ENCODE results near the gene PKD1. TPM values are rescaled to one million over a fixed set of nuclear protein-coding genes. Genes with fewer than 3 reads are reported as not detected.

Gene PKD1
- total RNA-seq, 6 donors from 2014 or later = 75.4 to 567 (median 106) TPM

DNA sequence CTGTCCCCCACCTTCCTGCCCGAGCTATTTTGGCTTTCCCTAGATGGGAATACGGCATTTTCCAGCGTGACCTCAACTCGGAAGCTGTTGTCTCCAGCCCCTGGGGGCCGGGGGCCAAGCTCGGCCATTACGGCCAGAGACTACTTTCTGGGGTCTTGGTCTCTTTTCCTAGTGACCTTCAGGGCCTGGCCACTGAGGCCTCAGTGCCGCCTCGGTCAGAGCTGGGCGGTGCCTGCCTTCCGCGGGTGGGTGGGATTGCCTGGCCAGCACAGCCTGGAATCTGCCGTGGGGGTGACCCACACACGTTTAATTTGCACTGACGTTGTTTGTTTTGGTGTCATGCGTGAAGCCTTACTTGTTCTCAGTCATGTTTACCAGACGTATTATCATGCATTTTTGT, 58.7 kb downstream of the PKD1 start:
- Histone ChIP-seq H3K27me3 (no peaks in the 10 kb centered on the region), H3K4me3 (no peak overlapping the region), H3K9me3 (no peaks in the 10 kb centered on the region), H3K27ac (no peak overlapping the region), H3K4me1 (peaks cover 2 to 11% (median 7%) of the 10 kb centered on the region in 4 donors), H3K36me3 (peaks cover 7 to 99% (median 86%) of the 10 kb centered on the region in 4 donors)
- peak in 1 of 2 donors; percentile 64 for DNase-seq
- TF ChIP-seq POLR2AphosphoS5 (IDR thresholded peaks at IDR 0.05) = no peak
- TF ChIP-seq, protein P1, sequence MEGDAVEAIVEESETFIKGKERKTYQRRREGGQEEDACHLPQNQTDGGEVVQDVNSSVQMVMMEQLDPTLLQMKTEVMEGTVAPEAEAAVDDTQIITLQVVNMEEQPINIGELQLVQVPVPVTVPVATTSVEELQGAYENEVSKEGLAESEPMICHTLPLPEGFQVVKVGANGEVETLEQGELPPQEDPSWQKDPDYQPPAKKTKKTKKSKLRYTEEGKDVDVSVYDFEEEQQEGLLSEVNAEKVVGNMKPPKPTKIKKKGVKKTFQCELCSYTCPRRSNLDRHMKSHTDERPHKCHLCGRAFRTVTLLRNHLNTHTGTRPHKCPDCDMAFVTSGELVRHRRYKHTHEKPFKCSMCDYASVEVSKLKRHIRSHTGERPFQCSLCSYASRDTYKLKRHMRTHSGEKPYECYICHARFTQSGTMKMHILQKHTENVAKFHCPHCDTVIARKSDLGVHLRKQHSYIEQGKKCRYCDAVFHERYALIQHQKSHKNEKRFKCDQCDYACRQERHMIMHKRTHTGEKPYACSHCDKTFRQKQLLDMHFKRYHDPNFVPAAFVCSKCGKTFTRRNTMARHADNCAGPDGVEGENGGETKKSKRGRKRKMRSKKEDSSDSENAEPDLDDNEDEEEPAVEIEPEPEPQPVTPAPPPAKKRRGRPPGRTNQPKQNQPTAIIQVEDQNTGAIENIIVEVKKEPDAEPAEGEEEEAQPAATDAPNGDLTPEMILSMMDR (IDR thresholded peaks at IDR 0.05) = no peak
- no peak for TF ChIP-seq POLR2A (IDR thresholded peaks at IDR 0.05)
- TF ChIP-seq EP300 (IDR thresholded peaks at IDR 0.05) = no peak
- no peak for ATAC-seq (ENCODE audit: low FRiP score in 2 of 2)
- 93 to 95% methylated on average over 17 of the region's 17 CpGs for WGBS, 2 donors

DNA sequence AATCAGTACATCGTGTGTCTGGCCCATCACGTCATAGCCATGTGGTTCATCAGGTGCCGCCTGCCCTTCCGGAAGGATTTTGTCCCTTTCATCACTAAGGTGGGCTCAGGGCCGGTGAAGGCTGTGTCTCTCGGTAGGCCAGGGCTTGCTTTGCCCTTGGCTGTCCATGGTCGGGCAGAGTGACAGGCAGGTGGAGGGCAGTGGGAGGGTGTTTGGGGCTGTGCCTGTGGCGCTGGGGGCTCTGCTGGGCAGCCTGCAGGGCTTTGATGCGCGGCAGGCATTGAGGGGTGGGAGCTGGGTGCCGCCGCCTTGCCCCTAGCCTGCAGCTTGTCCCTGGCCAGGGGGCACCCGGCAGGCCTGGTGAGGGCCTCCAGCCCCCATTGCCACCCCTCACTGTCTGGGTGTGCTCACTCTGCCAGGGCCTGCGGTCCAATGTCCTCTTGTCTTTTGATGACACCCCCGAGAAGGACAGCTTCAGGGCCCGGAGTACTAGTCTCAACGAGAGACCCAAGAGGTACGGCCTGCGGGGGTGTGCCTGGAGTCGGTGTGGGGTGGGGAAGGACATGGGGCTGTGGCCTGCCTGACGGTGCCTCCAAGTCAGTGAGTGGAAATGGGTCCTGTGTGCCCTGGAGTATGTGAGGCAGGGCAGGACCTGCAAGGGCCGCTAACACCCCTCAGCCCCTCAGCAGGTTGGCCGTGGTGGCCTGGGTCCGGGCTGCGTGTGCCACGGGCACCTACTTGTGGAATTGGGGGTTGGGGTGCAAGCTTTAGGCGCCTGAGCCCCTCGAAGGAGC, 59.4 kb downstream of the PKD1 start:
- Histone ChIP-seq H3K36me3 (peaks cover 7 to 99% (median 86%) of the 10 kb centered on the region in 4 donors), H3K4me1 (peaks cover 0 to 3% (median 1%) of the 10 kb centered on the region in 4 donors), H3K27me3 (no peaks in the 10 kb centered on the region), H3K27ac (no peak overlapping the region), H3K4me3 (no peak overlapping the region), H3K9me3 (no peaks in the 10 kb centered on the region)
- DNase-seq (peak in 1 of 2 donors; percentile 70), ATAC-seq (ENCODE audit: low FRiP score in 2 of 2) (no peak)
- 92 to 96% methylated on average over 14 to 23 of the region's 28 CpGs for WGBS, 2 donors
- TF ChIP-seq, protein P1 (IDR thresholded peaks at IDR 0.05) = no peak
- TF ChIP-seq EP300 (IDR thresholded peaks at IDR 0.05) = no peak
- no peak for TF ChIP-seq POLR2AphosphoS5 (IDR thresholded peaks at IDR 0.05)
- TF ChIP-seq POLR2A (IDR thresholded peaks at IDR 0.05) = no peak

DNA sequence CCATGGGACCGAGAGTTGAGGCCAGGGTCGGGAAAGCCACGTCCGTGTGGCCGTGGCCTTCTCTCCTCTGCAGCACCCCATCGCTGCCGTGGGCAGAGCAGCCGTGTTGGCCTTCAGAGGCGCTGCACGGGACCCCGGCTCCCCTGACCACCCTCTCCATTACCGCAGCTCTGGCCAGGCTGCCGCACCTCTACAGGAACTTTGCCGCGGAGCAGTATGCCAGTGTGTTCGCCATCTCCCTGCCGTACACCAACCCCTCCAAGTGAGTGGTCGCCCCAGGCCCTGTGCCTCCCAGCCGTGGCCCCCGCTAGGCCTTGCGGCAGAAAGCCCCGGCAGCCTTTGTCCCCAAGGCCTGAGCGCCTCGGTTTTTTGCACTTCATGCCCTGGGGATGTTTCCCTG, 60.1 kb downstream of the PKD1 start:
- DNase-seq = peak in 1 of 2 donors; percentile 61
- H3K9me3 ChIP-seq = no peaks in the 10 kb centered on the region
- no peaks in the 10 kb centered on the region for H3K4me1 ChIP-seq
- H3K27me3 ChIP-seq = no peaks in the 10 kb centered on the region
- TF ChIP-seq, protein P1 (IDR thresholded peaks at IDR 0.05) = no peak
- TF ChIP-seq EP300 (IDR thresholded peaks at IDR 0.05) = no peak
- no peak for TF ChIP-seq POLR2A (IDR thresholded peaks at IDR 0.05)
- TF ChIP-seq POLR2AphosphoS5 (IDR thresholded peaks at IDR 0.05) = no peak
- no peak for ATAC-seq (ENCODE audit: low FRiP score in 2 of 2)
- no peak overlapping the region for H3K4me3 ChIP-seq
- WGBS, 2 donors = 98% methylated on average over 6 to 24 of the region's 24 CpGs
- H3K36me3 ChIP-seq = peaks cover 7 to 100% (median 87%) of the 10 kb centered on the region in 4 donors
- H3K27ac ChIP-seq = no peak overlapping the region

DNA sequence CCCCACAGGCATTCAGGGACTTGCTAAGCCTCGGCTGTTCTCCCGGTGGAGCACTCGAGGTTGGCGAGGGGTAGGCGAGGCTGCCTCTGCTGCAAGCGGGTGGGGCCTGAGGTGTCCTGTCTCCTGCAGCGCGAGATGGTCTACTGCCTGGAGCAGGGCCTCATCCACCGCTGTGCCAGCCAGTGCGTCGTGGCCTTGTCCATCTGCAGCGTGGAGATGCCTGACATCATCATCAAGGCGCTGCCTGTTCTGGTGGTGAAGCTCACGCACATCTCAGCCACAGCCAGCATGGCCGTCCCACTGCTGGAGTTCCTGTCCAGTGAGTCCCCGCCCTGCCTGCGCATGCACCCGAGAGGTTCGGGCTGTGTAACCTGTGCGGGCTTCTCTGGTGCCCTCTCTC, 61.6 kb downstream of the PKD1 start:
- no peak overlapping the region for H3K4me3 ChIP-seq
- H3K4me1 ChIP-seq = no peaks in the 10 kb centered on the region
- peaks cover 14 to 98% (median 82%) of the 10 kb centered on the region in 4 donors for H3K36me3 ChIP-seq
- no peaks in the 10 kb centered on the region for H3K27me3 ChIP-seq
- ATAC-seq (ENCODE audit: low FRiP score in 2 of 2) (no peak), DNase-seq (peak in 1 of 2 donors; percentile 69)
- no peak overlapping the region for H3K27ac ChIP-seq
- WGBS, 2 donors = 99% methylated on average over 12 of the region's 20 CpGs; no CpG with 5 or more reads in 1 of the 2 donors
- H3K9me3 ChIP-seq = no peaks in the 10 kb centered on the region
- TF ChIP-seq, protein P1 (IDR thresholded peaks at IDR 0.05) = no peak
- TF ChIP-seq POLR2AphosphoS5 (IDR thresholded peaks at IDR 0.05) = no peak
- no peak for TF ChIP-seq EP300 (IDR thresholded peaks at IDR 0.05)
- no peak for TF ChIP-seq POLR2A (IDR thresholded peaks at IDR 0.05)
